ENCODE results near the gene CYFIP2. TPM values are rescaled to one million over a fixed set of nuclear protein-coding genes. Genes with fewer than 3 reads are reported as not detected.

Gene CYFIP2
- total and polyA plus RNA-seq, 10 of the 15 experiments (the other 5 are each of a cell fraction or from before 2014, with no cell fraction given): 43.4 to 173 (median 96.0) TPM

- WGBS (ENCODE audit: insufficient coverage, insufficient replicate concordance, low lambda C conversion rate, missing lambda C conversion rate): 95% methylated on average over 7 of the region's 7 CpGs
- TF ChIP-seq EED (IDR thresholded peaks at IDR 0.05; ENCODE audit: low read depth): no peak
- no peak for TF ChIP-seq BCL3 (IDR thresholded peaks at IDR 0.05; ENCODE audit: borderline replicate concordance, insufficient read depth, low read depth, low read length, poor library complexity, severe bottlenecking)
- no peak for TF ChIP-seq CREB1 (IDR thresholded peaks at IDR 0.05; ENCODE audit: low read depth)
- TF ChIP-seq MYC (IDR thresholded peaks at IDR 0.05; ENCODE audit: insufficient read depth, insufficient read length, insufficient replicate concordance, low read length, severe bottlenecking): no peak
- TF ChIP-seq KAT2A (conservative IDR thresholded peaks at IDR 0.05; ENCODE audit: control insufficient read depth, low read depth, low read length): no peak
- TF ChIP-seq, protein P1, sequence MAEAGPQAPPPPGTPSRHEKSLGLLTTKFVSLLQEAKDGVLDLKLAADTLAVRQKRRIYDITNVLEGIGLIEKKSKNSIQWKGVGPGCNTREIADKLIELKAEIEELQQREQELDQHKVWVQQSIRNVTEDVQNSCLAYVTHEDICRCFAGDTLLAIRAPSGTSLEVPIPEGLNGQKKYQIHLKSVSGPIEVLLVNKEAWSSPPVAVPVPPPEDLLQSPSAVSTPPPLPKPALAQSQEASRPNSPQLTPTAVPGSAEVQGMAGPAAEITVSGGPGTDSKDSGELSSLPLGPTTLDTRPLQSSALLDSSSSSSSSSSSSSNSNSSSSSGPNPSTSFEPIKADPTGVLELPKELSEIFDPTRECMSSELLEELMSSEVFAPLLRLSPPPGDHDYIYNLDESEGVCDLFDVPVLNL (IDR thresholded peaks at IDR 0.05; ENCODE audit: low read depth, low read length): no peak
- no peak for TF ChIP-seq STAT1 (conservative IDR thresholded peaks at IDR 0.05)
- TF ChIP-seq CEBPZ (IDR thresholded peaks at IDR 0.05; ENCODE audit: low read depth, low read length): no peak
- no peak for TF ChIP-seq CEBPB (IDR thresholded peaks at IDR 0.05; ENCODE audit: borderline replicate concordance in 1 of 2, low read depth in 2 of 2, low read length in 2 of 2)
- TF ChIP-seq HDAC2 (IDR thresholded peaks at IDR 0.05): no peak
- no peak for TF ChIP-seq ZNF274 (IDR thresholded peaks at IDR 0.05; ENCODE audit: insufficient read depth, insufficient read length)
- no peak for TF ChIP-seq RAD51 (IDR thresholded peaks at IDR 0.05)
- no peak for TF ChIP-seq BACH1 (IDR thresholded peaks at IDR 0.05; ENCODE audit: borderline replicate concordance)
- CTCF ChIA-PET: interaction anchor here (1.0 to 4.1 kb wide), 4 partner anchors 41 to 146 kb away, joined by 3 to 27 read pairs (median 3); no protein-coding TSS in a partner anchor
- Histone ChIP-seq H3K79me2 (ENCODE audit: control insufficient read depth, insufficient read depth, low read length) (no peaks in the 10 kb centered on the region; the same call in 1 of the 2 replicates), H3K9ac (ENCODE audit: control insufficient read depth, insufficient read depth, low read length) (no peak overlapping the region), H2AFZ (ENCODE audit: control insufficient read depth, low read depth, low read length) (no peak overlapping the region), H3K27me3 (replicated peaks in 1 of 2; ENCODE audit: control insufficient read depth in 2 of 2, insufficient read depth in 2 of 2, low read length in 1 of 2) (no peaks in the 10 kb centered on the region), H4K20me1 (ENCODE audit: control insufficient read depth, insufficient read depth) (no peaks in the 10 kb centered on the region), H3K27ac (ENCODE audit: control insufficient read depth, insufficient read depth) (no peak overlapping the region), H3K36me3 (ENCODE audit: control insufficient read depth in 2 of 2, insufficient read depth in 2 of 2, low read length in 1 of 2) (peaks cover 11 to 25% of the 10 kb centered on the region in 2 experiments), H3K4me2 (ENCODE audit: control insufficient read depth, insufficient read depth) (no peak overlapping the region), H3K4me3 (no peak overlapping the region), H3K9me3 (replicated peaks; ENCODE audit: control insufficient read depth, insufficient read depth, low read length) (no peaks in the 10 kb centered on the region), H3K4me1 (ENCODE audit: control insufficient read depth, insufficient read depth, low read length) (peaks cover 4% of the 10 kb centered on the region)
- intact Hi-C loops (cut with micrococcal nuclease; ENCODE audit: unreplicated experiment) (loop anchor here (5.0 kb wide), 1 partner anchor 42 kb away; no protein-coding TSS in a partner anchor), in situ Hi-C loops (cut with MboI) (no loop called here)
- no peak for FAIRE-seq
- BruUV-seq (replicated peaks): no TSS peak
- SMC1A ChIA-PET (ENCODE audit: uncharacterized antibody, unreplicated experiment): interaction anchor here (1.6 kb wide), 2 partner anchors 16 to 30 kb away, joined by 4 to 6 read pairs; no protein-coding TSS in a partner anchor
- DNase-seq (ENCODE audit: low read depth, low spot score): no peak
- ATAC-seq: no peak
- RAD21 ChIA-PET (ENCODE audit: unreplicated experiment): no interaction called here
- POLR2A ChIA-PET: no interaction called here
Observed at GRCh38 chr5:157294407-157295091, 28.6 kb downstream of the CYFIP2 start.
